Smooth muscle cell (in vitro differentiated cells): ENCODE data around the gene ZFAND6. TPM values are rescaled to one million over a fixed set of nuclear protein-coding genes. Genes with fewer than 3 reads are reported as not detected.

Experiments
- DNase-seq: peaks from one replicate; lab custom pipeline; 2025; ENCODE audit not compliant: unreplicated experiment; lab: John Stamatoyannopoulos, UW
- H2AFZ ChIP-seq: fragments of 200-600 bp; sonication (generic); 2 replicates; pipeline ENCODE4 v1.6.0; 2016; ENCODE audit warnings: antibody characterized with exemption, low read depth, mild to moderate bottlenecking
- H3F3A ChIP-seq: fragments of 200-600 bp; sonication (generic); 2 replicates; pipeline ENCODE4 v1.6.0; 2017; ENCODE audit warnings: antibody characterized with exemption, low read depth
- H3K27ac ChIP-seq: fragments of 200-600 bp; sonication (generic); 2 replicates; pipeline ENCODE4 v1.5.1; 2016; ENCODE audit warnings: low read depth, mild to moderate bottlenecking
- H3K27me3 ChIP-seq: fragments of 200-600 bp; sonication (generic); 2 replicates; pipeline ENCODE4 v1.6.1; 2016; ENCODE audit warnings: low read depth, mild to moderate bottlenecking
- H3K36me3 ChIP-seq: fragments of 200-600 bp; sonication (generic); 2 replicates; pipeline ENCODE4 v1.5.1; 2016; ENCODE audit warnings: low read depth
- H3K4me1 ChIP-seq: fragments of 200-600 bp; sonication (generic); 2 replicates; pipeline ENCODE4 v1.5.1; 2016; ENCODE audit warnings: low read depth
- H3K4me2 ChIP-seq: fragments of 200-600 bp; sonication (generic); 2 replicates; pipeline ENCODE4 v1.6.0; 2016; ENCODE audit warnings: mild to moderate bottlenecking
- H3K4me3 ChIP-seq: fragments of 200-600 bp; sonication (generic); 2 replicates; pipeline ENCODE4 v1.5.1; 2016; ENCODE audit warnings: mild to moderate bottlenecking
- H3K79me2 ChIP-seq: fragments of 200-600 bp; sonication (generic); 2 replicates; pipeline ENCODE4 v1.6.0; 2016; ENCODE audit warnings: low read depth, mild to moderate bottlenecking
- H3K9ac ChIP-seq: fragments of 200-600 bp; sonication (generic); 2 replicates; pipeline ENCODE4 v1.6.0; 2016; ENCODE audit warnings: low read depth
- H3K9me3 ChIP-seq: fragments of 200-600 bp; sonication (generic); replicated peaks from 2 replicates; pipeline ENCODE4 v1.5.1; 2016; ENCODE audit warnings: low read depth
- H4K20me1 ChIP-seq: fragments of 200-600 bp; sonication (generic); 2 replicates; pipeline ENCODE4 v1.6.0; 2016; ENCODE audit warnings: low read depth
- WGBS: methylation state at CpG from one replicate; pipeline ENCODE4 v1.1.7; 2016; ENCODE audit warnings: low lambda C conversion rate; 5-methylcytosine and 5-hydroxymethylcytosine counted together
- polyA plus RNA-seq: library from polyadenylated mRNA; unstranded; fragments of >200 nt; fragmentation: Nextera tagmentation; extraction: Ambion mirVana; gene quantifications from 2 replicates; pipeline ENCODE4 v1.2.1, GENCODE V29; 2016
- total RNA-seq: library from RNA; depleted of rRNA; stranded (reverse); fragments of >200 nt; gene quantifications from 2 replicates; pipeline ENCODE4 v1.2.3, GENCODE V29; 2014
- TF ChIP-seq, protein P1 (sequence below): fragments of 200-600 bp; sonication (generic); IDR thresholded peaks from 2 replicates; pipeline ENCODE4 v1.5.1; 2017; ENCODE audit warnings: borderline replicate concordance, mild to moderate bottlenecking, antibody characterized with exemption; ENCODE audit not compliant: insufficient read depth, poor library complexity, severe bottlenecking

The ZFAND6 gene
- total and polyA plus RNA-seq, 2 experiments from 2014 or later, result 81.9 to 144 TPM

DNA sequence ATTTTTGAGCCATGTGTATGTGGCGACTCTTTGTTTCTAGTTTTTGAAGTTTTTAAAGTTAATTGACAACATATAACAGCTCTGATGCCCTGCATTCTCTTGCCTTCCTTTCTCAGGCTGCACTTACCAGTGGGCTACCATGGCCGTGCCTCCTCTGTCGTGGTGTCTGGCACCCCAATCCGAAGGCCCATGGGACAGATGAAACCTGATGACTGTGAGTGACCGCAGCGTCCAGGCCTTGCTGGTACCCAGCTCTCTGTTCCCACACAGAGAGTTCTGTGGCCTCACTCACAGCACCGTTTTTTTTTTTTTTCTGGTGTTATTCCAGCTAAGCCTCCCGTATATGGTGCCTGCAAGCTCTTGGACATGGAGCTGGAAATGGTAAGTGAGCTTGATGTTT lies 108.5 kb downstream of the ZFAND6 start:
- H3K27me3 ChIP-seq, result no peaks in the 10 kb centered on the region
- no peak overlapping the region for H2AFZ ChIP-seq
- no peaks in the 10 kb centered on the region for H4K20me1 ChIP-seq
- no peak overlapping the region for H3K4me3 ChIP-seq
- H3K9ac ChIP-seq, result no peak overlapping the region
- TF ChIP-seq, protein P1, sequence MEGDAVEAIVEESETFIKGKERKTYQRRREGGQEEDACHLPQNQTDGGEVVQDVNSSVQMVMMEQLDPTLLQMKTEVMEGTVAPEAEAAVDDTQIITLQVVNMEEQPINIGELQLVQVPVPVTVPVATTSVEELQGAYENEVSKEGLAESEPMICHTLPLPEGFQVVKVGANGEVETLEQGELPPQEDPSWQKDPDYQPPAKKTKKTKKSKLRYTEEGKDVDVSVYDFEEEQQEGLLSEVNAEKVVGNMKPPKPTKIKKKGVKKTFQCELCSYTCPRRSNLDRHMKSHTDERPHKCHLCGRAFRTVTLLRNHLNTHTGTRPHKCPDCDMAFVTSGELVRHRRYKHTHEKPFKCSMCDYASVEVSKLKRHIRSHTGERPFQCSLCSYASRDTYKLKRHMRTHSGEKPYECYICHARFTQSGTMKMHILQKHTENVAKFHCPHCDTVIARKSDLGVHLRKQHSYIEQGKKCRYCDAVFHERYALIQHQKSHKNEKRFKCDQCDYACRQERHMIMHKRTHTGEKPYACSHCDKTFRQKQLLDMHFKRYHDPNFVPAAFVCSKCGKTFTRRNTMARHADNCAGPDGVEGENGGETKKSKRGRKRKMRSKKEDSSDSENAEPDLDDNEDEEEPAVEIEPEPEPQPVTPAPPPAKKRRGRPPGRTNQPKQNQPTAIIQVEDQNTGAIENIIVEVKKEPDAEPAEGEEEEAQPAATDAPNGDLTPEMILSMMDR, result no peak
- H3F3A ChIP-seq, result no peaks in the 10 kb centered on the region
- DNase-seq, result no peak
- no peak overlapping the region for H3K27ac ChIP-seq
- H3K9me3 ChIP-seq, result no peaks in the 10 kb centered on the region
- H3K4me1 ChIP-seq, result no peaks in the 10 kb centered on the region
- no peak overlapping the region for H3K4me2 ChIP-seq
- H3K79me2 ChIP-seq, result no peaks in the 10 kb centered on the region
- no peaks in the 10 kb centered on the region for H3K36me3 ChIP-seq
- 93% methylated on average over 8 of the region's 8 CpGs for WGBS

DNA sequence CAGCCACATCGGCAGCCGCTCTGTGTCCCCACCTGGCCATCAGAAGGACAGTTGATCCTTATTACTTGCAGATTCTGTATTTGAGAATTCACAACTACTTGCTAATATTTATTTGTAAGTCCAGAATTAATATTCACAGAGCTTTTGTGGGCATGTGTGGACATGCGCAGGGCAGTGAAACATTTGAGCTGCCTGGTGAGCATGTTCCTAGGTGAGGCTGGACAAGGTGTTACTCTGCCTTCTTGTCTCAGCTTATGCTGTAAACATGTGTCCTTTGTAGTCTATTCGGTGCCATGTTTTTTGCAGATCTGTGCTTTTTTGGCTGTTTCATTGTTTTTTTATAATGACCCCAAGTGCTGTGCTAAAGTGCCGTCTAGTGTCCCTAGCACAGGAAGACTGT lies 108.9 kb downstream of the ZFAND6 start:
- no peak overlapping the region for H3K4me3 ChIP-seq
- H3K4me1 ChIP-seq, result no peaks in the 10 kb centered on the region
- H3K9ac ChIP-seq, result no peak overlapping the region
- no peak for DNase-seq
- no peaks in the 10 kb centered on the region for H3K36me3 ChIP-seq
- no peaks in the 10 kb centered on the region for H3K79me2 ChIP-seq
- no peak overlapping the region for H3K4me2 ChIP-seq
- H4K20me1 ChIP-seq, result no peaks in the 10 kb centered on the region
- H3F3A ChIP-seq, result no peaks in the 10 kb centered on the region
- 67% methylated on average over 5 of the region's 5 CpGs for WGBS
- no peaks in the 10 kb centered on the region for H3K9me3 ChIP-seq
- no peak overlapping the region for H3K27ac ChIP-seq
- TF ChIP-seq, protein P1, result no peak
- no peaks in the 10 kb centered on the region for H3K27me3 ChIP-seq
- no peak overlapping the region for H2AFZ ChIP-seq

DNA sequence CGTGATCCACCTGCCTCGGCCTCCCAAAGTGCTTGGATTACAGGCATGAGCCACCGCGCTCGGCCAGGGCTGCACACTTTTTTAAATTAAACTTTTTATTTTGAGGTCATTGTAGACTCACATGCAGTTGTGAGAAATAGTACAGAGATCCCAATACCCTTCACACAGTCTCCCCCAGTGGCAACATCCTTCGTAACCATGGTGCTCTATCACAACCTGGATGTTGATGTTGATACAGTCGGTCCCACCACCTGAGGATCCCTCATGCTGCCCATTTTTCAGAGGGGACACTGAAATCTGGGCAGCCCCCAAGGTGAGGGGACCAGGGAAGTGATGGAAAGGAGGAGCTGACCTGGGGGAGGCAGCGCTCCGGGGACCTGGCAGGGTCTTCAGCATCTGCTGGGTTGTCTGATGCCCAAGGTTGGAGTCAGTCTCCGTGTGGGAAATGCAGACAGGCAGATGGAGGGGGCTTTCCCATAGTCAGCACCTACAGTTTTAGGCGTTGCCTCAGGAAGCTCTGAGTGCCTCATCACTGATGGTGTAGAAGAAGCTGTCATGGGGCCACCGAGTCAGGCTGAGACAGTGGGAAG lies 110.4 kb downstream of the ZFAND6 start:
- Histone ChIP-seq H4K20me1 (no peaks in the 10 kb centered on the region), H3K4me3 (no peak overlapping the region), H3K9ac (no peak overlapping the region), H3K4me1 (no peaks in the 10 kb centered on the region), H2AFZ (no peak overlapping the region), H3K36me3 (no peaks in the 10 kb centered on the region), H3K27ac (no peak overlapping the region), H3K4me2 (no peak overlapping the region), H3K27me3 (no peaks in the 10 kb centered on the region), H3K9me3 (no peaks in the 10 kb centered on the region), H3F3A (no peaks in the 10 kb centered on the region), H3K79me2 (no peaks in the 10 kb centered on the region)
- TF ChIP-seq, protein P1, result no peak
- DNase-seq, result no peak
- WGBS, result 99% methylated on average over 12 of the region's 12 CpGs

DNA sequence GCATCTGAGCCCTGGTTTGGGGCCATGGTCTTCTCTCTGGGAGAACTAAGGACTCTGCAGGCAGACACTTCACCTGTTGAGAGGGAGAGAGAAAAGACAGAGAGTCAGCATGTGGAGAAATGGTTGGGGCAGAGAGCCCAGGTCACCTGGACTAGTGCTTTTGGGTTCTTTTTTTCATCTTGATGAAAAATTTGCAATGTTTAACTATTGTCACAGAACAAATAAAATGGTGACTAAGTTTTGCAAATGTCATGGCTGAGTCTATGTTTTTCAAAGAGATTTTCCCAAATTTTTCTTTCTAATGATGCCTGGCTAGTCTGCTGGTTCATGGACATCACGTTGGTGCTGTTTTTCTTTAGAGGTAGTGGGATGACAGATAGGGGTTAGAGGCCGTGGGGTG lies 111.1 kb downstream of the ZFAND6 start:
- TF ChIP-seq, protein P1, result no peak
- H4K20me1 ChIP-seq, result no peaks in the 10 kb centered on the region
- H3K9ac ChIP-seq, result no peak overlapping the region
- H3K36me3 ChIP-seq, result no peaks in the 10 kb centered on the region
- H3K27me3 ChIP-seq, result no peaks in the 10 kb centered on the region
- H3K9me3 ChIP-seq, result no peaks in the 10 kb centered on the region
- WGBS, result 95% methylated on average over 2 of the region's 2 CpGs
- DNase-seq, result no peak
- no peak overlapping the region for H3K4me2 ChIP-seq
- no peak overlapping the region for H3K4me3 ChIP-seq
- no peaks in the 10 kb centered on the region for H3F3A ChIP-seq
- no peaks in the 10 kb centered on the region for H3K4me1 ChIP-seq
- no peak overlapping the region for H2AFZ ChIP-seq
- no peaks in the 10 kb centered on the region for H3K79me2 ChIP-seq
- H3K27ac ChIP-seq, result no peak overlapping the region
